VCaP (cell line): Measurements from ENCODE around the gene SLC29A1.
"Not testable (repeated sequence)": the region's sequence is repeated elsewhere in the genome, so short reads cannot be mapped to it uniquely, and the experiment has no call there.

Source experiments
- H3K27ac ChIP-seq: fragments of 450-650 bp; 2 replicates; pipeline ENCODE4 v1.5.1; 2017
- CTCF ChIP-seq: fragments of 450-650 bp; conservative IDR thresholded peaks from 2 replicates; pipeline ENCODE4 v1.5.1; 2017; ENCODE audit warnings: mild to moderate bottlenecking, moderate library complexity

The SLC29A1 gene

GRCh38 chr6:44179648-44180047 lies 43.7 kb upstream of the SLC29A1 start:
- H3K27ac ChIP-seq = no peak overlapping the region
- TF ChIP-seq CTCF = no peak

- TF ChIP-seq CTCF = no peak
- no peak overlapping the region for H3K27ac ChIP-seq
Measured at GRCh38 chr6:44180406-44180805, 43.0 kb upstream of the SLC29A1 start.

- TF ChIP-seq CTCF = no peak
- H3K27ac ChIP-seq = no peak overlapping the region
Measured at GRCh38 chr6:44180886-44181285, 42.5 kb upstream of the SLC29A1 start.

GRCh38 chr6:44181784-44182183 lies 41.6 kb upstream of the SLC29A1 start:
- H3K27ac ChIP-seq = not testable (repeated sequence)

- no peak for TF ChIP-seq CTCF
- no peak overlapping the region for H3K27ac ChIP-seq
Measured at GRCh38 chr6:44182911-44183390, 40.4 kb upstream of the SLC29A1 start.

- no peak for TF ChIP-seq CTCF
- H3K27ac ChIP-seq = no peak overlapping the region
Measured at GRCh38 chr6:44183783-44184182, 39.6 kb upstream of the SLC29A1 start.

GRCh38 chr6:44185356-44185755 lies 38.0 kb upstream of the SLC29A1 start:
- H3K27ac ChIP-seq = not testable (repeated sequence)

GRCh38 chr6:44185953-44186634 lies 37.3 kb upstream of the SLC29A1 start:
- TF ChIP-seq CTCF = no peak
- no peak overlapping the region for H3K27ac ChIP-seq

GRCh38 chr6:44186635-44187025 lies 36.8 kb upstream of the SLC29A1 start:
- no peak overlapping the region for H3K27ac ChIP-seq
- TF ChIP-seq CTCF = no peak
